HTERT RPE-1 (cell line): ENCODE results near the gene PKP4.

Source experiments
- in situ Hi-C: fragments of 300-500 bp; cut with MboI; formaldehyde crosslinking; loops from 4 replicates; pipeline ENCODE4 v1.14.3; 2020; ENCODE audit warnings: low sequenced_read_pairs

PKP4 gene

GRCh38 chr2:158713523-158714138 is 256.9 kb downstream of the PKP4 start:
- in situ Hi-C loops, result no loop called here

- in situ Hi-C loops, result no loop called here
Measured at GRCh38 chr2:158714420-158714819, 257.7 kb downstream of the PKP4 start.

DNA sequence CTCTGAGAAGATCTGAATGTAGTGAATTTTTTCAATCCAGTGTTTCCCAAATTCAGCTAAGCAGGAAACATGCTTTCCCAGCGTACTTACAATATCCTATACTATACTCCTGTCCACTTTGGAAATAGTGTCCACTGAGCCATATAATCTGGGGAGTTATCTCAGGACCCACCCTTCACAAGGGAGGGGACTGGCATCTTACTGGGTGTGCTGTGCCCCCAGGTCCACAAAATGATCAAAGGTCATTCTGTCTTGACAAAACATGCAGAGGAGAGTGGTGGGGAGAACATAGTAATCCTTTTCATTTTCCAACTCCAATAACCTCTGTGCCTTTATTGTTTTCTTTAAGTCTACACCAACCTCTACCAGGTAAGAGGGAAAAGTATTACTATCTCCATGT is 258.6 kb downstream of the PKP4 start:
- in situ Hi-C loops, result no loop called here

GRCh38 chr2:158716121-158716791 is 259.5 kb downstream of the PKP4 start:
- in situ Hi-C loops, result no loop called here

GRCh38 chr2:158716921-158717320 is 260.2 kb downstream of the PKP4 start:
- in situ Hi-C loops, result no loop called here

DNA sequence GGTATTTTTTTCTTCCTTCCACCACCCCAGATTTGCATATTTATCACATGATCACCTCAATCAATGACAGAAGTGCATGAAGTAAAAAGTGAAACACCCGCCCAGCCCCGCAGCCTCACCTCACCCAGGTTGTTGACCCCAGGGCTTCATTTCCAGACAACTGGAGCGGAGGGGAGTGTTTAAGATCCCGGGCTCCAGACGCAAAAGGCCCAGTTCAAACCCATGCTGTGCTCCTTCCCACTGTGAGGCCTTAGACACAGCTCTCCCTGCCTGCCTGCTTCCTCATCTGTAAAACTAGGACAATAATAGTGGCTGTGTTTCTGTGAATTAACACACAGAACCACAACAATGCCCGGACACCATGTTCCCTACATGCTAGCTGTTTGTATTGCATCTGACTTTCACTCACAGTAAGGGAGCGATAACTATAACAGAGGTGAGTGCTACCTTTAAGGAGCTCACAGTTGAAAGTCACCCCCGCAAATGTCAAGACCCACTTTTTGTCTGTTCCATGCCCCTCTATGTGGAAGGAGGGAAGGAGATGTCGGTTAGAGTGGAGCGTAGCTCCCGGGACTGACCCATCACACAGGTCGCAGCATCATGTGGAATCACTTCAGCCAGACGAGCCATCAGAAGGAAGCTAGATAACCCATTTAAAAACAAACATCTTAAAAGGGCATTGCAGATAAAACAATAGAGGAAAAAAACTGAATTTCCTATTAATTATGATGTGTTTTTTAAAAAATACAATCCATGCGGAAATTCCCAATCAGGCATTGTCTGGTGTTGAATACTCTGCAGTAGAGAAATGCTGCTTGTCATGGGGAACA is 260.8 kb downstream of the PKP4 start:
- in situ Hi-C loops, result no loop called here

GRCh38 chr2:158718196-158718585 is 261.4 kb downstream of the PKP4 start:
- in situ Hi-C loops, result no loop called here

GRCh38 chr2:158718851-158719250 is 262.1 kb downstream of the PKP4 start:
- in situ Hi-C loops, result no loop called here

DNA sequence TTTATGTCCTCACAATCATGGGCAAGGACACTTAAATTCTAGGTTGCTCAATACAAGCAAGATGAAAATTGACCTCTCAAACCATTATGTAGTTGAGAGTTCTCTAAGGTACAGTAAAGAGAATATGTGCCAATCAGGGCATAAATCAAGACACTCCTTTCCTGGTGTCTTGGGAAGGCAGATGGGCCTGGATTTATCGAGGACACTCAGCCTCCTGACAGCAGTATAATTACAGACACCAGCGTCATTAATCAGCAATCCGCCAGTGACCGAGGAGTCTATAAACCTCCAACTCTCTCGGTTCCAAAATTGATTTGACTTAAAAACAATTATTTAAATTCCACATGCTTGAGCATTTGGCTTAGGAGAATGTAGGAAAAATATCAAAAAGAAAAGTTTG is 262.7 kb downstream of the PKP4 start:
- in situ Hi-C loops, result no loop called here

- in situ Hi-C loops, result no loop called here
Measured at GRCh38 chr2:158722266-158723105, 265.7 kb downstream of the PKP4 start.

DNA sequence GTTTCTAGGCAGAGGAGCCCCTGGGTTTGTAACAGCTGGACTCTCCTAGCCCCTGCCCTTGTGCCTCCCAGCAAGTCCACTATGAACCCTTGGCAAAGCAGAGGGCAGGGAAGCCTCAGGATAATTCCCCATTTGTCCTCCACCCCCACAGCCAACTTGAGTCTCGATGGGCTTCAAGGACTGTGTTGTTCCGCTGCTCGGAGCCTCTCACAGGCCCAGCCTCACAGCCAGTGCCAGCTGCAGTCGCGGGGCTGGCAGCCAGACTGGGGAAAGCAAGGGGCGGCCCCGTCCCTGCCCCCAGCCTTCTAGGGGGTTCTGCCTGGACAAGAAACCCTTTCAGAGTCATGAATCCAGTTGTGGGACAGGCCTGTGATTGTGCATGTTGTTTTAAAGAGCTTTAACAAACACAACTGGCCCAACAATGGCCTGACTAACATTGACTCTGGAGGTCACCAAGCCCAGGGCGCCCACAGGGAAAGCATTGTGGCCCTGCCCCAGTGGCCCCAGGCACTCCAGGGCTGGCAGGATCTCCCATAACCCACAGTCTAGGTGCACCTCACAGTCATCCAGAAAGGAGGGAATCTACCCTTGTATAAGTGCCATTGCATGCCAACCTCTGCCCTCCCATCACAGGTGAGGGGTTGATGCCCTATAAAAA is 266.6 kb downstream of the PKP4 start:
- in situ Hi-C loops, result no loop called here

- in situ Hi-C loops, result no loop called here
Measured at GRCh38 chr2:158723921-158724802, 267.4 kb downstream of the PKP4 start.

GRCh38 chr2:158724803-158725381 is 268.1 kb downstream of the PKP4 start:
- in situ Hi-C loops, result no loop called here

DNA sequence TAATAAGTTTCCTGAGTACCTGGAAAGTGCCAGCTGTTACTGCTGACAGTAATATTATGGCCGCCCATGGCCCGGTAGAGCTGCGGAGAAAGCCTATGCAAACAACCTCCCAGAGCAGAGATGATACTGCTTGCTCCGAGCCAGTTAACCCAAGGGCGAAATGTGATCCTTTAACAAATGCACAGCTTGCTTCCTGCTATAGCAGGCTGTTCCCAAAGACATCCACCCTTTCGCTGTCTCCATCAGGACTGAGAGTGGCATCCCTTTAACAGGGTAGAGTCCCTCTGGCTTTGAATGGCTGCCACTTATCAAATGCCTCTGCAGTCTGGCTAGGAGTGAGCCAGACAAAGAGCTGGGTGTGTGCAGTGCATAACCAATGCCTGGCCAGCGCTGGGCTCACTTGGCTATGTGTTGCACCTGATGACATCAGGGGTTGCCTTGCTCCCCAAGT is 268.7 kb downstream of the PKP4 start:
- in situ Hi-C loops, result no loop called here

- in situ Hi-C loops, result no loop called here
Measured at GRCh38 chr2:158726911-158727592, 270.3 kb downstream of the PKP4 start.

DNA sequence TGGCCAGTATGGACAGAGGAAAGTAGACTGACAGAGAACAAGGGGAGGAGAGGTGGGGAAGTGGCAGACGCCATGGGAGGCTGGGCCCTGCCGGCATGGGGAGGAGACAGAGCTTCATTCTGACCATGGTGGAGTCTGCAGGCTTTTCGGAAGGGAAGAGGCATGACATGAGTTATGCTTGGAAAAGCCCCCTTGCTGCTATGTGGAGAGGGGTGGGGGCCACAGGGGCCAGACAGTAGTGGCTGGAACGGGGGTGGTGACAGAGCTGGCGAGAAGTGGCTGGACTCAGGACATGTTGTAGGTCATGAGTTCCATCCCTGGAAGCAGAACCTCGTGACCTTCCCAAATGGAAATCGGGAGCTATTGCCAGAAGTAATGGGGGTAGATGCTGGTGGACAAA is 271.7 kb downstream of the PKP4 start:
- in situ Hi-C loops, result no loop called here

GRCh38 chr2:158729451-158729850 is 272.7 kb downstream of the PKP4 start:
- in situ Hi-C loops, result no loop called here

- in situ Hi-C loops, result no loop called here
Measured at GRCh38 chr2:158729873-158730620, 273.3 kb downstream of the PKP4 start.
